ENCODE data around the gene WRNIP1. TPM values are rescaled to one million over a fixed set of nuclear protein-coding genes. Genes with fewer than 3 reads are reported as not detected.

The WRNIP1 gene
- total RNA-seq, 1 donor from 2014 or later: 34.6 TPM

DNA sequence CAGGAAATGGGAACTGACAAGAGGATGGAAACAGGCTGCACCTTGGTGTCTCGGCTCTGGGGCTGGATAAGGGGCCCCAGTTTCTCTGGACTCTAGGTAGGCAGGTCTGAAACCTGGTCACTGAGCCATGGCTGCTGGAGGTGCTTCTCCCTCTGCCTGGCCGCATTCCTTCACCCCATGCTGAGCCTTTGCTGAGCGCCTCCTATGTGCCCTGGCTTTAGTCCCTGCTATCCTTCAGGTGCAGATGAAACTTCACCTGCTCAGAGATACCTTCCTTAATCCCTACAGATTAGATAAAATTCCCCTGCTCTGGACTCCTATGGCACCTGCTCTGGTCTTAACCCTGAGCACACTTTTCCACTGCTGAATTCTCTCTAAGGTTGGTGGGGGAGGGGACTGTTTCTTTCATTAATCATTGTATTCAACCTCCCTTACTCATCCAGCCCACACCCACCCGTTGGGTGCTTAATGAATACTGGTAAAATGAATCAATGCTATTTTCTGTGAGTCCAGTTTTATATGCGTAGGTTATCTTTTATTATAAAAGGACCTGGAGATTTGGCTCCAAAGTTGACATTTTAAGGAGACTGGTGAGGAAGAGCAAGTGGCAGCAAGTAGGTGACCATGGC, 33.8 kb upstream of the WRNIP1 start:
- H3K27me3 Mint-ChIP-seq (ENCODE audit: low read depth): no peaks in the 10 kb centered on the region
- no peaks in the 10 kb centered on the region for H3K9me3 Mint-ChIP-seq (ENCODE audit: low read depth)
- H3K36me3 Mint-ChIP-seq (ENCODE audit: low read depth): no peaks in the 10 kb centered on the region
- TF ChIP-seq, protein P1, sequence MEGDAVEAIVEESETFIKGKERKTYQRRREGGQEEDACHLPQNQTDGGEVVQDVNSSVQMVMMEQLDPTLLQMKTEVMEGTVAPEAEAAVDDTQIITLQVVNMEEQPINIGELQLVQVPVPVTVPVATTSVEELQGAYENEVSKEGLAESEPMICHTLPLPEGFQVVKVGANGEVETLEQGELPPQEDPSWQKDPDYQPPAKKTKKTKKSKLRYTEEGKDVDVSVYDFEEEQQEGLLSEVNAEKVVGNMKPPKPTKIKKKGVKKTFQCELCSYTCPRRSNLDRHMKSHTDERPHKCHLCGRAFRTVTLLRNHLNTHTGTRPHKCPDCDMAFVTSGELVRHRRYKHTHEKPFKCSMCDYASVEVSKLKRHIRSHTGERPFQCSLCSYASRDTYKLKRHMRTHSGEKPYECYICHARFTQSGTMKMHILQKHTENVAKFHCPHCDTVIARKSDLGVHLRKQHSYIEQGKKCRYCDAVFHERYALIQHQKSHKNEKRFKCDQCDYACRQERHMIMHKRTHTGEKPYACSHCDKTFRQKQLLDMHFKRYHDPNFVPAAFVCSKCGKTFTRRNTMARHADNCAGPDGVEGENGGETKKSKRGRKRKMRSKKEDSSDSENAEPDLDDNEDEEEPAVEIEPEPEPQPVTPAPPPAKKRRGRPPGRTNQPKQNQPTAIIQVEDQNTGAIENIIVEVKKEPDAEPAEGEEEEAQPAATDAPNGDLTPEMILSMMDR (IDR thresholded peaks at IDR 0.05): no peak
- H3K27ac Mint-ChIP-seq (ENCODE audit: unreplicated experiment): no peak overlapping the region
- DNase-seq (ENCODE audit: low spot score): no peak
- no peak overlapping the region for H3K4me3 Mint-ChIP-seq (ENCODE audit: unreplicated experiment)
- H3K4me1 Mint-ChIP-seq (ENCODE audit: low read depth): peaks cover 18% of the 10 kb centered on the region

DNA sequence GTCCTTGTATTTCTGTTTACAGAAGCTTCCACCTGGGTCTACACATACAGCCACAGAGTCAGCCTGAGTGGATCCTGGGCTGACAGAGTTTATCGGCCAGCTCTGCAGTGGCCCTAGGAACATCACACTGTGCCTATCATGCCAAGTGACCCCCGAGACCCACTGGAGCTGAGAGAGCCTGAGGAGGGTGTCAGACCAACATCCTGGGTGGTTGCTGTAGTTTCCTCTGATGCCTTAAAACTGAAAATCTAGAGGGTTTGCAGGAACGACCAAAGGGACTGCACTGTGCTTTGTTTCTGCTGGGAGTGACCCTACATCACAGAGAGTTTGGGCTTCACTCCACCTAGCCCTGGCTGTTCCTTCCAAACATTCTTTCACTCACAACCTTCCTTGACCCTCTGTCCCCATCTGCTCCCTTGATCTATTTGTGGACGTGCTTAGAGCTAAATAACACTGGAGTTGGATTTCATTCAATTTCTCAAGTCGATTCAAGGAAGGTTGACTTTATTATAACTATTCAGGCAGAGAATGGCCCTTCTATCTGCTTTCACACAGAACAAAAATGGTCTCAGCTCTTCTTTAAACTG, 32.6 kb upstream of the WRNIP1 start:
- Mint-ChIP-seq H3K27ac (ENCODE audit: unreplicated experiment) (no peak overlapping the region), H3K9me3 (ENCODE audit: low read depth) (no peaks in the 10 kb centered on the region), H3K36me3 (ENCODE audit: low read depth) (no peaks in the 10 kb centered on the region), H3K27me3 (ENCODE audit: low read depth) (no peaks in the 10 kb centered on the region), H3K4me1 (ENCODE audit: low read depth) (peaks cover 18% of the 10 kb centered on the region), H3K4me3 (ENCODE audit: unreplicated experiment) (no peak overlapping the region)
- TF ChIP-seq, protein P1 (IDR thresholded peaks at IDR 0.05): no peak
- no peak for DNase-seq (ENCODE audit: low spot score)

DNA sequence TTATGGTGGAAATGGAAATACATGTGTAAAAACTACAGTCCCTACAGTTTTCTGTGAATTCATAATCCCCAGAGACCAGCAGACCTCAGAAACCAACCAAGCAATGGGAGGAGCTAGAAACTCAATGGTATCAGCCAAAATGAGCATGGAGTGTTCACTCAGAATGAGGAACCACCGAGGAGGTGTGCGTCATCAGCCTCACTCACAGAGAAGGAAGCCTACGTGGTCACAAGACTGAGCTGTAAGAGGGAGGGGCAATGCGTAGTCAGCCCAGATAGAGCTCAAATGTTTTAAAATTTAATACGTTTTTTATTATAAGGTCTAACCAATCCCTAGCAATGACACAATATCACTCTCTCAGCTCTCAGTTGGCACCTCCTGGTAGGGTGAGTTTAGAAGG, 31.9 kb upstream of the WRNIP1 start:
- DNase-seq (ENCODE audit: low spot score): no peak

GRCh38 chr6:2733736-2734480, 31.3 kb upstream of the WRNIP1 start:
- Mint-ChIP-seq H3K36me3 (ENCODE audit: low read depth) (no peaks in the 10 kb centered on the region), H3K9me3 (ENCODE audit: low read depth) (no peaks in the 10 kb centered on the region), H3K27ac (ENCODE audit: unreplicated experiment) (no peak overlapping the region), H3K4me1 (ENCODE audit: low read depth) (peaks cover 23% of the 10 kb centered on the region), H3K4me3 (ENCODE audit: unreplicated experiment) (no peak overlapping the region), H3K27me3 (ENCODE audit: low read depth) (no peaks in the 10 kb centered on the region)
- no peak for DNase-seq (ENCODE audit: low spot score)
- TF ChIP-seq, protein P1 (IDR thresholded peaks at IDR 0.05): no peak

More for the DNA sequence above, 31.9 kb upstream of the WRNIP1 start:
- H3K9me3 Mint-ChIP-seq (ENCODE audit: low read depth): no peaks in the 10 kb centered on the region
- peaks cover 20% of the 10 kb centered on the region for H3K4me1 Mint-ChIP-seq (ENCODE audit: low read depth)
- TF ChIP-seq, protein P1 (IDR thresholded peaks at IDR 0.05): no peak
- H3K27ac Mint-ChIP-seq (ENCODE audit: unreplicated experiment): no peak overlapping the region
- no peak overlapping the region for H3K4me3 Mint-ChIP-seq (ENCODE audit: unreplicated experiment)
- H3K27me3 Mint-ChIP-seq (ENCODE audit: low read depth): no peaks in the 10 kb centered on the region
- H3K36me3 Mint-ChIP-seq (ENCODE audit: low read depth): no peaks in the 10 kb centered on the region

- DNase-seq (ENCODE audit: low spot score): no peak
- H3K27ac Mint-ChIP-seq (ENCODE audit: unreplicated experiment): no peak overlapping the region
- H3K9me3 Mint-ChIP-seq (ENCODE audit: low read depth): no peaks in the 10 kb centered on the region
- peaks cover 23% of the 10 kb centered on the region for H3K4me1 Mint-ChIP-seq (ENCODE audit: low read depth)
- no peaks in the 10 kb centered on the region for H3K27me3 Mint-ChIP-seq (ENCODE audit: low read depth)
- TF ChIP-seq, protein P1 (IDR thresholded peaks at IDR 0.05): no peak
- H3K4me3 Mint-ChIP-seq (ENCODE audit: unreplicated experiment): no peak overlapping the region
- no peaks in the 10 kb centered on the region for H3K36me3 Mint-ChIP-seq (ENCODE audit: low read depth)
Observed at GRCh38 chr6:2734488-2735166, 30.6 kb upstream of the WRNIP1 start.
